T-helper 1 cell treated with Interleukin-12 subunit alpha and Interleukin-12 subunit beta and Interleukin-4 antibody, amounts not matched to agents 30 ng/mL and 1 ng/mL, for 36 hours (primary cell): ENCODE data around the gene CARS2. TPM values are rescaled to one million over a fixed set of nuclear protein-coding genes. Genes with fewer than 3 reads are reported as not detected.

Experiments used
- intact Hi-C: fragments of 100-400 bp; cut with micrococcal nuclease; formaldehyde crosslinking; loops from one replicate; pipeline ENCODE4 v1.15.1; 2024
- total RNA-seq: library from RNA; stranded (reverse); gene quantifications from 2 replicates; pipeline ENCODE4 v1.2.3, GENCODE V29; 2022

The CARS2 gene
- total RNA-seq, 1 donor from 2014 or later = 81.3 TPM

DNA sequence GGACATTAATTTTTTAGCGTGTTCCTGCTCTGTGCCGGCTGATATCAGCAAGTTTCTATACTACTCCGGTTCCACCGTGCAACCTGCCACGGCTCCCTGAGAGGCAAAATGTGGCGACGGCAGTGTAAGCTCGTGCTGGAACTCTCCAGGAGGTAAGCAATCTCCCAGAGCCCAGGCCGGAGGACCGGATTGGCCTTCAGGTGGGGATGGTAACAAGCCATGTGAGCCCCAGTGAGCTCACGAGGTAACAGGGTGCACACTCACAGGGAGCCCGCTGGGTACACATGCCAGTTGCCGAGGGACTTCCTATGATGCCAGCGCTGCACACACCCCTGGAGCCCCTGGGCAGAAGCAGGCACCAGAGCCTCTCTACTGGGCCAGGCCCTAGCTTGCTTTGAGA is 52.1 kb downstream of the CARS2 start:
- intact Hi-C loops = no loop called here

DNA sequence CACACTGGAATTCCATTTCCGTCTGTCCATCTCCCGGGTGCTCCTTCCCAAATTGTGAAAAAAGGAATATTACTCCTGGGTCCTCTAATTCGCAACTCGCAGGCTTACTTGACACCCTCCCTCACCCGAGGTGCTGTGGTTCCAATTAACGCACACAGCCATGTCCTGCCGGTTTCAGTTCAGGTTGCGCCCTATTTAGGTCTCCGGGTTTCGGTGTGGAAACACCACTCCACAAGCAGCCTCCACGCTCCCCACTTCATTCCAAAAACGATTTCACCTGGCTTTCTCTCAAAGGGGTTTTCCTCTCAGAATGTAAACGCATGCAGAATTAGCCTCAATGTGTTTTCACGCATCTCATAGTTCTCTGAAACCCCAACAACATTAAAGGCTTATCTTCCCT is 52.6 kb downstream of the CARS2 start:
- intact Hi-C loops = no loop called here

GRCh38 chr13:110652764-110653163 is 53.2 kb downstream of the CARS2 start:
- intact Hi-C loops = no loop called here

GRCh38 chr13:110652231-110652730 is 53.6 kb downstream of the CARS2 start:
- intact Hi-C loops = no loop called here

DNA sequence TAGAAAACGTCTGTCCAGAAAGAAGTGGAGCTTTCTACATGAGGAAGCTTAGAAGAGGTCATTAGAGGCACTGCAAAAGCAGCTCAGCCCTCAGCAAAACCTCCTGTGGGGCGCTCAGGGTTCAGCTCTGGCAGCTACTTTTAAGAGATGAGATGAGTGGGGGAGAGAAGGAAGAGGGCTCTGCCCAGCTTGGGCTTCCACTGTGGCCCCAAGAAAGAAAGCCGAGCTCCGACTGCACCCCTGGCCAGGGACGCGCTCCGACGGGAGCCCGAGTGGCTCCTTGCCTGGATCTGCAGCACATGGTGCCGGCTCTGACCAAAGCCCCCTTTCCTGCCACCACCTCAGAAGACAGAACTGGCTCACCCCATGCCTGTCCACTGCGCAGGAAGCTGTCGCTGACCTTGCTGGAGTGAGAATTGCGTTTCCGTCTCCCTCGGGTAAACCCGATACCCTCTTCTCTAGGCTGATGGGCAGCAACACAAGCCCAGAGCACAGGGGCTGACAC is 54.1 kb downstream of the CARS2 start:
- intact Hi-C loops = no loop called here

DNA sequence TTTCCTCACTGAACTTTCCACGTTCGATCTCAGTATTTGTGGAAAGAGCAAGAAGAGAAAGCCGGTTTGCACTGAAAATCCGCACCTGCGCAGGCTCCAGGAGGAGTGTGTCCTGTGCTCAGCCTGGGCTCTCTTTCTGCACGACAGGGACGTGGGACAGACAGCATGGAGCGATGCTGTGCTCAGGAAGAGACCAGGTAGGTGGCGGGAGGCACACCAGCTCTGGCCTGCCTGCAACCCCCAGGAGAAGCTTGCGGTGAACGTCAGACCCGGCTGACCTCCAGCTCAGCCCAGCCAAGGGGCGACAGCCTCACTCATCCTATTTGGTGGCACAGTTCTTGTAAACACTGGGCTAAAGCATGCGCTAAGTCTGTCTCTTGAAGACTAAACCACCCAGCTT is 54.6 kb downstream of the CARS2 start:
- intact Hi-C loops = no loop called here

GRCh38 chr13:110650436-110650835 is 55.5 kb downstream of the CARS2 start:
- intact Hi-C loops = no loop called here

DNA sequence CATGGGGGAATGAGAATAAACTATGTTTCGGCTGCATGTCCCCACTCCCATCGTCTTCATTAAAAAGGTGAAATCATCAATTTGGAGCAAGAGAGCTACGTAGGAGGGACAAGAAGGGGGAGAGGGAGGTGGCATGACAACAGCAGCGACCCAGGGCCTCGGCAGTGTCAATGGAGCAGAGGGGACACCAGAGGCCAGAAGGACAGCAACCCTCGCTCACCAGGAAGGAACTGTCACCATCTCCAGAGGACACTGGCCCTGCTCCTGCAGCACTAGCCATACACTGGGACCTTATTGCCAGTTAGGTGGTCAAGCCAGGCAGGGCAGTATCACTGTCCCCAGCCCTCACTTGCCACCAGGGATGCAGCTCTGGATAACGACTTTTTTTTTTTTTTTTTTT is 56.4 kb downstream of the CARS2 start:
- intact Hi-C loops = no loop called here

DNA sequence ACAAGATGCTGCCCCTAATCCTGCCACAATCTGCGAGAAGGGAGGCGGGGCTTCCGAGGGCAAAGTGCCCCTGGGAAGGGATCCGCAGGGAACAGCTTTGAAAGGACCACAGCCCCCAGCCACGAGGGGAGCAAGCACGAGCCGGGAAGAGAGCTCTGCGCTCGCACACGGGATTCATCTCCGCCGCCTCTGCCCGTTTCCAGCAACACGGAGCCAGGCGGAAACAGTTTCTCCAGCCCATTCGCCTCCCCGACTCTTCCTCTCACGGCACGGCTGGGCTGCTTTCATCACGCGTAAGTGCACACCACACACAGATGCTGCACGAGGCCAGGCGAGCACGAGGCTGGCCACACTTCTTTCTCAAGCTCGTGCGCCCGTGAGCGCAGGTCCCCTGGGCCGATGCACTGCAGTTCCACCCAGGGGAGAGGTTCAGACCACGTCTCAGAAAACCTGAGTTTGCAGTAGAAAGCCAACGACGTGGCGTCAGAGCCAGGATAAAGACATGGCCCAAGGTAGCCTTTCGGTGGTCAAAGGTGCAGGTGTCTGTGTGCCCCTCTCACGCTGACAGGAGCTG is 57.0 kb downstream of the CARS2 start:
- intact Hi-C loops = no loop called here

DNA sequence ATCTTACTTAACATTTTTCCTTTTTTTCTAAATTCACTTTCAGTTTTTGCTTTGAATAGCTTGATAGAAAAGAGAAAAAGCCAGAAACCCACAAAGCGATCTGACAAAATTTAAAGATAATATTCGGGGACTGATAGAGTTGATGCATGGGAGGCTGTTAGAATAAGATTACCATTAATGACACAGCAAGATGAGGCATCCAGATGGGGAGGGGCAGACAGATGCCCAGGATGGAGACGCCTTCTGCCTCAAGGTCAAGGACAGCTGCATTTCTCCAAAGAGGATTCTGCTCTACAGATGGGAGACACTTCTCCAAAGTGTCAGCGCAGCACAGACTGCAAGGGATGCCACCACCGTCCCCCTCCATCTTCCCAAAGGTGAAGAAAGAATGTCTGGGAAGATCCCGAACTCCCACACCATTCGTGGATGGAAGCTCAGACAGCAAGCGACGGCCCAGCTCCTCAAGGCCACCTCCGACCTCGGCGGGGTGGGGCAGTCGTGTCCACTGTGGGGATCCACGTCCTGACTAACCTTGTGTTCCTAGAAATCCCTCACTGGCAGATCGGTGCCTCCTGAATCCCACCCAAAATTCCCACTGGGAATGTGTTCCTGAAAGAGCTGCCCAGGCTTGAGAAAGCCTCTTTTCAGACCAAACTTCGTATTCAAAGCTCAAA is 57.6 kb downstream of the CARS2 start:
- intact Hi-C loops = no loop called here

DNA sequence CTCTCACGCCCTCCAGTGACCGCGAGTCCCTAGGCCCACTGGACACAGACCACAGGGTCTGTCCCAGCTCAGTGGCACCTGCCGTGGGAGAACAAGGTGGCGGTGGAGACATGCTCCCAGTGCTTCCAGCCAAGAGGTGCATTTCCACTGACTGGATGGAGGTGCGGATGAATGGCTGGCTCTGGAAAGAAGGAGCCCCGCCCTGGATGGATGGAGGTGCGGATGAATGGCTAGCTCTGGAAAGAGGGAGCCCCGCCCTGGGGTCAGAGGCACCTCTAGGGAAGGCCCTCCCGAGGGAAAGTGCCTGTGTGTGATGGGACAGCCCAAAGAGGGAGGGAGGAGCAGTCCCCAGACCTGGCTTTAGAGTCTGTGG is 58.6 kb downstream of the CARS2 start:
- intact Hi-C loops = no loop called here

GRCh38 chr13:110646442-110647364 is 59.2 kb downstream of the CARS2 start:
- intact Hi-C loops = no loop called here

- intact Hi-C loops = no loop called here
Measured at GRCh38 chr13:110645750-110646149, 60.2 kb downstream of the CARS2 start.

GRCh38 chr13:110644892-110645521 is 60.9 kb downstream of the CARS2 start:
- intact Hi-C loops = loop anchor here (1.0 kb wide), 2 partner anchors 174 to 189 kb away; no protein-coding TSS in a partner anchor

- intact Hi-C loops = loop anchor here (1.0 kb wide), 2 partner anchors 175 to 188 kb away; no protein-coding TSS in a partner anchor
Measured at GRCh38 chr13:110643768-110644421, 62.0 kb downstream of the CARS2 start.

DNA sequence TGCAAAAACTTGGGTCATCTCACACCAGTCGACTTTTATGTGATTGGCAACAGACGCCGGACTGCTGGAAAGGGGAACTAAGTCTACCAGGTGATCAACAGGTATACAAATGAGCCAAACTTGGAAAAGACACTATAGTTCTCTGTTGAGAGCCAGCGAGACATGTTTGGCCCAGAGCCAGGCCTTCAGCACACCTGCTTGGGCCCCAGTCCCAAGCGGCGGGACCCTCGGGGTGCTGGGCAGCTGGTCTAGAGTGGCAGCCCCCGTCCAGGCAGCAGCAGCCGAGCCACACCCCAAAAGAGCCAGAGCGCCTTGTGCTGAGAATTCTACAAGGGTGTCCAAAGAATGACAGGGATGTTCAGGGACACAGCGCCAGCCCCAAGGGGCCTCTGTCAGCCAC is 62.6 kb downstream of the CARS2 start:
- intact Hi-C loops = no loop called here

DNA sequence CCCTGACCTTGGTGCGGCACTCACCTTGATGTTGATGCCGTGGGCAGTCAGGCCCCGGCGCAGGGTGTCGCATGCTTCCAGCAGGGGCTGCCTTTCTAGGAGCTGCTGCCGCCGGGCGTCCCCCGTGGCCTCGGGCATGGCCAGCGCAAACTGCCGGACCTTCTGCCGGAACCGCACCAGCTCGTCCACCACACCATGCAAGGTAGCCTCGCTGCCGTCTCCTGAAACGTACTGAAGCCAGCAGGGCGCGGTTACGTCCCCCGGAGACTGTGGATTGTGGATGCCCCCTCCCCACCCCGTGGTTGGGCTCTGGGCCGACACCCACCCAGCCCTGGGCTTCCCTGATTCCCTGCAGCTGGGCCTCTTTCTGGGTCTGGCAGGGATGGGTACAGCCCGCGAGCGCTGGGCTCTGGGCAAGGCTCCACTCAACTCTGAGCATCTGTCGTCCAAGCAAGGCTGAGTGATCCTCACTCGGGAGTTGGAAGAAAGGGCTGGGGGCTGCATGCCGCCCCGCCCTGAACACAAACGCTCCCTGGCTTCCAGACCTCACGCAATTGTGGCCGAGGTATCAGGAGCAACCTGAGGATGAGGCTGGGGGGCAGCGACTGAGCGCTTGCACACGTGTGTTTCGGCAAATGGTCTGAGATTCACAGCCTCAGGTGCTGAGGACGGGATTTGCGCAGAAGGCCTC is 63.5 kb downstream of the CARS2 start:
- intact Hi-C loops = no loop called here

- intact Hi-C loops = no loop called here
Measured at GRCh38 chr13:110641055-110642015, 64.6 kb downstream of the CARS2 start.

GRCh38 chr13:110640591-110641029 is 65.3 kb downstream of the CARS2 start:
- intact Hi-C loops = no loop called here
